ENCODE measurements around the gene TOMM34. TPM values are rescaled to one million over a fixed set of nuclear protein-coding genes. Genes with fewer than 3 reads are reported as not detected.

TOMM34 gene
- total RNA-seq, 2 donors from 2014 or later: 24.4 to 163 TPM

DNA sequence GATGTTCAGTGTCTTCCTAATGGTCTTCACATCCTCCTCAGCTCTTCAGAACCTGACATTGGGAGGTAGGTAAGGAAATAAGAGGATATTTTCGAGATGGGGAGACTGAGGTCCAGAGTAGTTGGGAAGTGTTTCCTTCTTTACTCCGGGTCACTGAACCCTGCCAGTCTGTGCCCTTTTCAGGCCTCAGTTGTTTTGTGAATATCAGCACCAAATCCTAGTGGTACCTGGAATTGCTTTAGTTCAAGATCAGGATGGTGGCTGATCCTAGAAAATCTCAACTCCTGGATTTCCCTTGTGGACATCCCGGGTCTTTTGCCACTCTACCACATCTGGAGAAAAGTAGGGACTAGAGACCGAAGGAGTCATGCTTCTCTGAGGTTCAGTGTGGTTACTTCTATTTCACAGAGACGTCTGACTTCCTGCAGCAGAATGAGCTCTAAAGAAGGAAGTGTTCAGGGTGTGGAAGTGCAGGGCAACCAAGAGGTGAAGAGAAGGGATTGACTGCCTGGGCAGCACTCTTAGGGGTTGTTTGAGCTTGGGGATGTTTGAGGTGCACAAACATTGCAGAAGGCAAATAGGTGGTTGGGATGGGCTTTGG lies 7.1 kb upstream of the TOMM34 start:
- Histone ChIP-seq H3K27me3 (replicated peaks; ENCODE audit: insufficient read depth) (no peaks in the 10 kb centered on the region), H3K4me3 (peak overlapping the region; percentile 65 to 82), H3K27ac (peak overlapping the region; percentile 80 to 84), H3K9me3 (no peaks in the 10 kb centered on the region), H3K36me3 (no peaks in the 10 kb centered on the region), H3K4me1 (replicated peaks) (peaks cover 6% of the 10 kb centered on the region)
- TF ChIP-seq POLR2AphosphoS5 (IDR thresholded peaks at IDR 0.05) (peak; percentile 8), POLR2A (IDR thresholded peaks at IDR 0.05) (no peak)
- no peak for DNase-seq (ENCODE audit: low spot score)
- WGBS: 54% methylated on average over 5 of the region's 5 CpGs
- intact Hi-C loops (cut with DNase I): loop anchor here (5.0 kb wide), 1 partner anchor 80 kb away; the partner anchor contains the start of gene YWHAB

DNA sequence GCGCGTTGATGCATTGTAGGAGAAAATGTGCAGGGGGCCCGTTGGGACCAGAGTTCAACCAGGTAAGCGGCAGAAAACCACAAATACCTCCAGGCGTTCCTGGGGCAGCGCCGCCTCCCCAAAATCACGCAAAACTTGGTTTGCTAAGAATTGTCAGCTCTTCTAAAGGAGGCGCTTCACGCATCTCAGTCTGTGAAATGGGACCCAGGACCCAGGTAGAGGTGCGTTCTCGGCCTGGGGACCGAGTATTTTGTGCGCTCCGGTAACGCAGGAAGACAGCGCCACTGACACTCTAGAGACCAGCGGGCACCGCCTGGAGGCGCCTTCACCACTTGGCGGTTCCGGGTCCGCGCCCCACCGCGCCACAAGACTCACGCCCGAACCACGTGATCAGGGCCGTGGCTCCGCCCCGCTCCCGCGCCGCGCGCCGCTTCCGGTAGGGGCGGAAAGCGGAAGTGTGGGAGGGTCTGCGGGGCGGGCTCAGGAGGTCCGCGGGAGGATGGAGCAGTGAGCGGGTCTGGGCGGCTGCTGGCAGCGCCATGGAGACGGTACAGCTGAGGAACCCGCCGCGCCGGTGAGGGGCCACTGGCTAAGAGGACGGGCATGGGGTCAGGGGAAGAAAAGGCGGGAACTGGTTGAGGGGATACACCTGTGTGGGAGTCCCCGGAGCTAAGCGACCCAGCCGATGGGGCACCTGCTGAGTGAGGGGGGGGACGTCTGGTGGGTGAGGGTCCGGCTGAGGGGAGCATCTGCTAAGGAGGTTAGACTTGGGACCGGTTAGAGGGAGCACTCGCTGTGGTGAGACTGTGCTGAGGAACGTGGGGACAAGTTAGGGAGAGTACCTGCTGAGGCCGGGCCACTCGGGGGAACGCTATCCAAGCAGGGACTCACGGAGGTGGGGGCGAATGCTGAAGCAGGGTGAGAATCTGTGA lies 6.1 kb upstream of the TOMM34 start, which contains the start of gene STK4:
TSS of gene STK4 (plus strand) at position 483 of the 932 bp plus-strand sequence. CDS start at position 540, 57 bp downstream.
- intact Hi-C loops (cut with DNase I): loop anchor here (5.0 kb wide), 1 partner anchor 79 kb away; the partner anchor contains the start of gene YWHAB
- TF ChIP-seq, protein P1, sequence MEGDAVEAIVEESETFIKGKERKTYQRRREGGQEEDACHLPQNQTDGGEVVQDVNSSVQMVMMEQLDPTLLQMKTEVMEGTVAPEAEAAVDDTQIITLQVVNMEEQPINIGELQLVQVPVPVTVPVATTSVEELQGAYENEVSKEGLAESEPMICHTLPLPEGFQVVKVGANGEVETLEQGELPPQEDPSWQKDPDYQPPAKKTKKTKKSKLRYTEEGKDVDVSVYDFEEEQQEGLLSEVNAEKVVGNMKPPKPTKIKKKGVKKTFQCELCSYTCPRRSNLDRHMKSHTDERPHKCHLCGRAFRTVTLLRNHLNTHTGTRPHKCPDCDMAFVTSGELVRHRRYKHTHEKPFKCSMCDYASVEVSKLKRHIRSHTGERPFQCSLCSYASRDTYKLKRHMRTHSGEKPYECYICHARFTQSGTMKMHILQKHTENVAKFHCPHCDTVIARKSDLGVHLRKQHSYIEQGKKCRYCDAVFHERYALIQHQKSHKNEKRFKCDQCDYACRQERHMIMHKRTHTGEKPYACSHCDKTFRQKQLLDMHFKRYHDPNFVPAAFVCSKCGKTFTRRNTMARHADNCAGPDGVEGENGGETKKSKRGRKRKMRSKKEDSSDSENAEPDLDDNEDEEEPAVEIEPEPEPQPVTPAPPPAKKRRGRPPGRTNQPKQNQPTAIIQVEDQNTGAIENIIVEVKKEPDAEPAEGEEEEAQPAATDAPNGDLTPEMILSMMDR (IDR thresholded peaks at IDR 0.05): peak; percentile 54 to 82 (median 67)
- TF ChIP-seq POLR2AphosphoS5 (IDR thresholded peaks at IDR 0.05) (peak; percentile 99), POLR2A (IDR thresholded peaks at IDR 0.05) (peak; percentile 86)
- Histone ChIP-seq H3K4me3 (peak within 1 kb of the TSS; percentile 65 to 82), H3K4me1 (replicated peaks) (peaks cover 6% of the 10 kb centered on the region), H3K9me3 (no peaks in the 10 kb centered on the region), H3K27ac (peak within 1 kb of the TSS; percentile 80 to 84), H3K27me3 (replicated peaks; ENCODE audit: insufficient read depth) (no peaks in the 10 kb centered on the region), H3K36me3 (no peaks in the 10 kb centered on the region)
- DNase-seq (ENCODE audit: low spot score): peak; percentile 92
- 1% methylated on average over 68 of the region's 68 CpGs for WGBS

DNA sequence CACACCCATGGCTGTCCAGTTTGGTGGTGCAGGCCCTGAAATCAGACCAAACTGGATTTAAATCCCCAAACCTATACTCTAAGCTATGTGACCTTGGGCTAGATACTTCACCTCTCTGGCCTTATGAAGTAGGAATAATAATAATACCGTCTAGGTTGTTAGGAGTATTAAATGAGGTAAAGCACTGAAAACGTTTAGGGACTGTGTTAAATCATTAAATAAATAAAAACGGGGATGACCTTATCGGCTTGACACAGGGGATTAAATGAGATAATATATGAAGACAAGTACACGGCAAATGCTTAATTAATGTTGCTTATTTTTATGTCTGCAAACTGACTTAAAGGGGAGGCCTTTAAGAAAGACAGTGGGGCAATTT lies 5.4 kb upstream of the TOMM34 start:
- Histone ChIP-seq H3K4me1 (replicated peaks) (peaks cover 8% of the 10 kb centered on the region), H3K36me3 (no peaks in the 10 kb centered on the region), H3K27me3 (replicated peaks; ENCODE audit: insufficient read depth) (no peaks in the 10 kb centered on the region), H3K27ac (peak overlapping the region; percentile 80 to 84), H3K9me3 (no peaks in the 10 kb centered on the region), H3K4me3 (peak overlapping the region; percentile 65 to 82)
- intact Hi-C loops (cut with DNase I): loop anchor here (5.0 kb wide), 1 partner anchor 78 kb away; the partner anchor contains the start of gene YWHAB
- WGBS: 45% methylated on average over 5 of the region's 5 CpGs
- no peak for TF ChIP-seq POLR2AphosphoS5 (IDR thresholded peaks at IDR 0.05)
- no peak for TF ChIP-seq POLR2A (IDR thresholded peaks at IDR 0.05)
- TF ChIP-seq, protein P1 (IDR thresholded peaks at IDR 0.05): no peak
- no peak for DNase-seq (ENCODE audit: low spot score)

DNA sequence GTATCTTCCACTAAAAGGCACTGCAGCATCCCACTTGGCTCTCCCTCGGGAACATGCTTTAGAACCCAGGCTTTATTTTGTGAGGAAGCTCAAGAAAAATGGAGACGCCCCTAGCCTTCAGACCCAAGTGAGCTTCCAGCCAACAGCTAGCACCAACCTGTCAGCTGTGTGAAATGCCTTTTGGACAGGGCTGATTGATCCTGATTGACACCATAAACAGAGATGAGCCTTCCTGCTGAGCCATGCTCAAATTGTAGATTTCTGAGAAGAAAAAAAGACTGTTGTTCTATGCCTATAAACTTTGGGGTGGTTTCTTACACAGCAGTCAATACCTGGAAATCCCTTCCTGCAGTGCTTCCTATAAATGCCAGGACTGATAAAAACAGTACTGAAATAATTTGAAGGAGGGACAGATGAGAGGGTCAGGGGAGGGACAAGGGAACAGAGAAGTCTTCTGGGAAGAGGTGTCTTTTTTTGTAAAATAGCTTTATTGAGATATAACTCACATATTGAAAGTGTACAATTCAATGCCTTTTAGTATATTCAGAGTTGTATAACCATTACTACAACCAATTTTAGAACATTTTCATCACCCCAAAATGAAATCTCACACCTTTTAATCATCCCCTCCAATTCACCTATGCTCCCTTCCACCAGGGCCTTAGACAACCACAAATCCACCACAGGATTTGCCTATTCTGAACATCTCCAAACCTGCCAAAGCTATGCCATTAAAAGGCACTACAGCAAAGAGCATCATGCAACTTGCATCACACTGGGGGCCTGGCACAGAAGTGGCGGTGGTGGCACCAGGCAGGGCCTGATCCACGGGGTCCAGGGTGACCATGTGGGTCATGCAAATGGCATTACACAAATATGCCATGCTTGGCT lies 3.4 kb upstream of the TOMM34 start:
- intact Hi-C loops (cut with DNase I): no loop called here

More for the DNA sequence above, 3.4 kb upstream of the TOMM34 start:
- TF ChIP-seq, protein P1 (IDR thresholded peaks at IDR 0.05): no peak
- no peak for TF ChIP-seq POLR2AphosphoS5 (IDR thresholded peaks at IDR 0.05)
- TF ChIP-seq POLR2A (IDR thresholded peaks at IDR 0.05): no peak
- no peak overlapping the region for H3K4me3 ChIP-seq
- no peak overlapping the region for H3K27ac ChIP-seq
- no peaks in the 10 kb centered on the region for H3K36me3 ChIP-seq
- H3K9me3 ChIP-seq: no peaks in the 10 kb centered on the region
- no peak for DNase-seq (ENCODE audit: low spot score)
- H3K27me3 ChIP-seq (replicated peaks; ENCODE audit: insufficient read depth): no peaks in the 10 kb centered on the region
- 78% methylated on average over 4 of the region's 4 CpGs for WGBS
- peaks cover 9% of the 10 kb centered on the region for H3K4me1 ChIP-seq (replicated peaks)

All from prostate gland (tissue), 2 donors.